ENCODE data around the gene MAP3K3. TPM values are rescaled to one million over a fixed set of nuclear protein-coding genes. Genes with fewer than 3 reads are reported as not detected.

MAP3K3 gene
- total RNA-seq, 1 donor from 2014 or later = 38.2 TPM

DNA sequence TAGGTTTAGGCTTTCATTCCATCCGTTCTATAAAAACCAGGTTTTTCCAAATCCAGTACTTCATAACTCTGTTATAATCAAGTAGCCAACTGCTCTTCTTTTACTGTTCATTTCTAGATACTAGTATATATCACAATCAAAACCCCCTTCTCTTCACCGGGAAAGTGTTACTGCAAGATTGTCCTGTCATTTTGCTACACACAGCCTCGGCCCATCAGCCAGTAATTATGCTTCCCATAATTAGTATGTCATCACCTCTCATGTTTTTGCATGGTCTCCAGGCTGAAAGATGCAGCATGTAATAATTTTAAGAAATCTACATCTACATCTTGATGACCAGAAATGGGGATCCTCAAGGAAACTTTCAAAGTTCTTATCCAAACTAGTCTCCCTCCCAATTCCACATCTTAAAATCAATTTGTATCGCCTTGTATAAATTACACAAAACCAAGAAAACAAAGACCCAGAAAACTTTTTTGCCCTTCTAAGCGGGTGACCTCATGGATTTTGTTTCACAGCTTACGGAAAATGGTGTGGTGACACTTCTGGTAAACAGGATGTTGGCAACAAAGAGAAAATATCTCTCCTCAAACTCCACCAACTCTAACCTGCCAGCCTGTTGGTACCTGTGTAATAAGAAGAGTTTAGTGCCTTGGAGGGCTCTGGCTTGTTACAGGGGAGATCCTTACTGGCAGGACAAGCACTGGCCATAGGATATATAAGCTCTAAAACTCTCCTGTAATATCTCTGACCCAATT, 12.2 kb upstream of the MAP3K3 start:
- no peak for DNase-seq (ENCODE audit: low spot score)
- H3K9me3 Mint-ChIP-seq (ENCODE audit: low read depth) = no peaks in the 10 kb centered on the region
- peaks cover 24% of the 10 kb centered on the region for H3K36me3 Mint-ChIP-seq (ENCODE audit: low read depth)
- H3K4me3 Mint-ChIP-seq (ENCODE audit: unreplicated experiment) = no peak overlapping the region
- TF ChIP-seq, protein P1, sequence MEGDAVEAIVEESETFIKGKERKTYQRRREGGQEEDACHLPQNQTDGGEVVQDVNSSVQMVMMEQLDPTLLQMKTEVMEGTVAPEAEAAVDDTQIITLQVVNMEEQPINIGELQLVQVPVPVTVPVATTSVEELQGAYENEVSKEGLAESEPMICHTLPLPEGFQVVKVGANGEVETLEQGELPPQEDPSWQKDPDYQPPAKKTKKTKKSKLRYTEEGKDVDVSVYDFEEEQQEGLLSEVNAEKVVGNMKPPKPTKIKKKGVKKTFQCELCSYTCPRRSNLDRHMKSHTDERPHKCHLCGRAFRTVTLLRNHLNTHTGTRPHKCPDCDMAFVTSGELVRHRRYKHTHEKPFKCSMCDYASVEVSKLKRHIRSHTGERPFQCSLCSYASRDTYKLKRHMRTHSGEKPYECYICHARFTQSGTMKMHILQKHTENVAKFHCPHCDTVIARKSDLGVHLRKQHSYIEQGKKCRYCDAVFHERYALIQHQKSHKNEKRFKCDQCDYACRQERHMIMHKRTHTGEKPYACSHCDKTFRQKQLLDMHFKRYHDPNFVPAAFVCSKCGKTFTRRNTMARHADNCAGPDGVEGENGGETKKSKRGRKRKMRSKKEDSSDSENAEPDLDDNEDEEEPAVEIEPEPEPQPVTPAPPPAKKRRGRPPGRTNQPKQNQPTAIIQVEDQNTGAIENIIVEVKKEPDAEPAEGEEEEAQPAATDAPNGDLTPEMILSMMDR (IDR thresholded peaks at IDR 0.05) = no peak
- no peak overlapping the region for H3K27ac Mint-ChIP-seq (ENCODE audit: unreplicated experiment)
- no peaks in the 10 kb centered on the region for H3K27me3 Mint-ChIP-seq (ENCODE audit: low read depth)
- no peaks in the 10 kb centered on the region for H3K4me1 Mint-ChIP-seq (ENCODE audit: low read depth)

DNA sequence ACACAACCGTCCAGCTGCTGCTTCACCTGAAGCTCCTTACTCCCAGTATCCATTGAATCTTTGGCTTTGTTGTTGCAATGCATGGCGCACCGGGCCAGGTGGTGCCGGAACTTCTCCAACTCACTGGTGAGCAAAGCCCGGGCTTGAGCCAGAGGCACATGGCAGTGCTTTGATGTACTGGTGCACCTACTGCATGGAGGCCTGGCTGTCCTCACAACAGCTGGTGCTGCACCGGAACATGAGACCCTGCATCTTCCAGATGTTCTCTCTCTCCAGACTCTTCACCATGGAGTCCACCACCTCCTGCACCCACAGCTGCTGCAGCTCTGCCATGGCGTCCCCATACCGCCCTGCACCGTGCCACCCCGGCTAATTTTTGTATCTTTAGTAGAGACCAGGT, 11.4 kb upstream of the MAP3K3 start:
- H3K27me3 Mint-ChIP-seq (ENCODE audit: low read depth) = no peaks in the 10 kb centered on the region
- no peaks in the 10 kb centered on the region for H3K9me3 Mint-ChIP-seq (ENCODE audit: low read depth)
- no peaks in the 10 kb centered on the region for H3K4me1 Mint-ChIP-seq (ENCODE audit: low read depth)
- H3K27ac Mint-ChIP-seq (ENCODE audit: unreplicated experiment) = no peak overlapping the region
- peaks cover 18% of the 10 kb centered on the region for H3K36me3 Mint-ChIP-seq (ENCODE audit: low read depth)
- no peak for DNase-seq (ENCODE audit: low spot score)
- TF ChIP-seq, protein P1 (IDR thresholded peaks at IDR 0.05) = no peak
- no peak overlapping the region for H3K4me3 Mint-ChIP-seq (ENCODE audit: unreplicated experiment)

DNA sequence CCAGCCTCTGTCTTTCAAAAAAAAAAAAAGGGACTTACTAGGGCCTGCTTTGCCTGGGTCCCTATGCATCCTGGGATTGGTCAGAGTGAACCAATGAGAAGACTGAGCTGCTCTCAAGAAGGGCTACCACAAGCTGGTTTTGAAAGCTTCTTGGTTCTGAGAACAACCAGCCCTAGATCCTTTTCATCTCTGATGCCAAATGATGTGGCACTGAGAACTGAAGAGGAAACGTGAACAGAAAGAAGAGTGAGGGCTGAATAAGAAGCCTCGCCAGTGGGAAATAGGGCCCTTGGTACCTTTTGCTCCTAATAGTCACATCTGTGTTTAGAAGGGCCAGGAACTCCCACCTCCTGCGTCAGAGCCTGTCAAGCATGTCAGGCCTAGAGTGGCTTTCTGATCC, 10.9 kb upstream of the MAP3K3 start:
- H3K27ac Mint-ChIP-seq (ENCODE audit: unreplicated experiment) = no peak overlapping the region
- H3K36me3 Mint-ChIP-seq (ENCODE audit: low read depth) = peaks cover 13% of the 10 kb centered on the region
- no peaks in the 10 kb centered on the region for H3K4me1 Mint-ChIP-seq (ENCODE audit: low read depth)
- no peak overlapping the region for H3K4me3 Mint-ChIP-seq (ENCODE audit: unreplicated experiment)
- no peaks in the 10 kb centered on the region for H3K9me3 Mint-ChIP-seq (ENCODE audit: low read depth)
- no peaks in the 10 kb centered on the region for H3K27me3 Mint-ChIP-seq (ENCODE audit: low read depth)
- TF ChIP-seq, protein P1 (IDR thresholded peaks at IDR 0.05) = no peak
- DNase-seq (ENCODE audit: low spot score) = no peak

DNA sequence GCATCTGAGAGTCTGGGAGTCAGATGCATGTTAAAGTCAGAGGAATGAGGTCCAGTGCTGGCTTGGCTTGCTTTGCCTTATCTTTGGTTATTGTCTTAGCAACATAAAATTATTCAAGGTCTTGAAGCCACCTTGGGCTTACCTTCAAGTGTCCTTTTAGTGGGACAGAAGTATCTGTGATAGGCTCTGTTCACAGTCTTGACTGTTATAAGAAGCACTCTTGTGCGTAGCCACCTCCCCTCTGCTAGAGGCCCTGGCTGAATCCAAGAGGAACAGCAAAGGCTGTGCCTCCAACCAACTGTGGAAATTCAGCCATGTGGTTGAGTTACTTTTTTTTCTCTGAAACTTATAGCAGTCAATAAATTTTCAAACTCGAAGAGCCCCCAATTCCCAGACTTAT, 8.6 kb upstream of the MAP3K3 start:
- no peaks in the 10 kb centered on the region for H3K27me3 Mint-ChIP-seq (ENCODE audit: low read depth)
- no peak overlapping the region for H3K27ac Mint-ChIP-seq (ENCODE audit: unreplicated experiment)
- DNase-seq (ENCODE audit: low spot score) = no peak
- TF ChIP-seq, protein P1 (IDR thresholded peaks at IDR 0.05) = no peak
- no peaks in the 10 kb centered on the region for H3K36me3 Mint-ChIP-seq (ENCODE audit: low read depth)
- no peaks in the 10 kb centered on the region for H3K9me3 Mint-ChIP-seq (ENCODE audit: low read depth)
- H3K4me3 Mint-ChIP-seq (ENCODE audit: unreplicated experiment) = no peak overlapping the region
- no peaks in the 10 kb centered on the region for H3K4me1 Mint-ChIP-seq (ENCODE audit: low read depth)

DNA sequence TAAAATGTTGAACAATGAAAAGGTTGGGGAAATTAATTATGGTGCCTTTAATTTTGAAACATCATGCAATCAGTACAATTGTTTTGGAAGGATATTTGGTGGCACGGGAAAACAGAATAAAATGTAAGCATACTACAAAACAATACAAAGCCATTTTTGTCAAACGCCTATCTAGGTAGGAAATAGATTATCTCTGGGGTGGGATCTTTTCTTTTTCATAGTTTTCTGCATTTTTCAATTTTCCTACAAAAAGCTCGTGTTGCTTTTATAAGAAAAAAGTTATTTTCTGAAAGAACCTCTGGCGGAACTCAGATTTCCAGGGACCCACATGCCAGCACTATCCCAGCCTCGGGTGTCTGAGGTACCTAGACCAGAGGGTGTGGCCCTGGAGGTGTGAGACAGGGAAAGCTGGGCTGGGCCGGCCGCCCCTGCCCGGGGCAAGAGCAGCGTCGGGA, 961 bp upstream of the MAP3K3 start:
- TF ChIP-seq, protein P1 (IDR thresholded peaks at IDR 0.05) = no peak
- Mint-ChIP-seq H3K27me3 (ENCODE audit: low read depth) (no peaks in the 10 kb centered on the region), H3K9me3 (ENCODE audit: low read depth) (no peaks in the 10 kb centered on the region), H3K4me1 (ENCODE audit: low read depth) (peaks cover 31% of the 10 kb centered on the region), H3K27ac (ENCODE audit: unreplicated experiment) (peak overlapping the region; percentile 23), H3K4me3 (ENCODE audit: unreplicated experiment) (peak overlapping the region; percentile 82), H3K36me3 (ENCODE audit: low read depth) (no peaks in the 10 kb centered on the region)
- DNase-seq (ENCODE audit: low spot score) = no peak

All from chondrocyte (in vitro differentiated cells).